Kidney (tissue), 14 donors: ENCODE measurements around the gene IL17C. TPM values are rescaled to one million over a fixed set of nuclear protein-coding genes. Genes with fewer than 3 reads are reported as not detected.

Experiments used
- DNase-seq, 5 donors: peaks; one replicate each; pipeline ENCODE4 v3.0.0-alpha.2; 2013 to 2020
- FAIRE-seq: peaks from 2 replicates; lab custom pipeline; 2012; peaks lifted over from hg19 to GRCh38; lab: Jason Lieb, UNC
- H3K27ac ChIP-seq, 2 donors: one replicate each; pipeline ENCODE4 v1.7.0; 2013; ENCODE audit warnings: low read depth in 2 of 2, low read length in 2 of 2, inconsistent platforms in 1 of 2
- H3K27me3 ChIP-seq: one replicate; pipeline ENCODE4 v1.7.1; 2013; ENCODE audit warnings: low read length, inconsistent platforms; ENCODE audit not compliant: control insufficient read depth, insufficient read depth
- H3K36me3 ChIP-seq, 3 donors: one replicate each; pipeline versions ENCODE4 v1.7.0 to v1.7.1; 2013; ENCODE audit warnings: low read length in 3 of 3, control low read depth in 1 of 3, inconsistent platforms in 1 of 3; ENCODE audit not compliant: insufficient read depth in 3 of 3, control insufficient read depth in 2 of 3
- H3K4me1 ChIP-seq, 3 donors: one replicate each; pipeline versions ENCODE4 v1.7.0 to v1.7.1; 2013; ENCODE audit warnings: low read length in 3 of 3, inconsistent platforms in 1 of 3, low read depth in 1 of 3; ENCODE audit not compliant: control insufficient read depth in 2 of 3, insufficient read depth in 2 of 3
- H3K4me3 ChIP-seq, 3 donors: one replicate each; pipeline versions ENCODE4 v1.7.0 to v1.8.1; 2013; ENCODE audit warnings: low read length in 3 of 3, control low read depth in 1 of 3, inconsistent platforms in 1 of 3
- H3K9ac ChIP-seq, 3 donors: one replicate each; pipeline versions ENCODE4 v1.7.0 to v1.7.1; 2013; ENCODE audit warnings: low read length in 3 of 3, control low read depth in 1 of 3, inconsistent platforms in 1 of 3
- H3K9me3 ChIP-seq, 3 donors: one replicate each; pipeline versions ENCODE4 v1.7.0 to v1.7.1; 2013; ENCODE audit warnings: low read length in 3 of 3, control low read depth in 1 of 3, inconsistent platforms in 1 of 3; ENCODE audit not compliant: control insufficient read depth in 2 of 3, insufficient read depth in 1 of 3
- CTCF ChIP-seq: IDR thresholded peaks from 3 replicates; pipeline ENCODE4 v1.5.1; 2012; ENCODE audit warnings: mild to moderate bottlenecking, moderate library complexity, borderline replicate concordance; ENCODE audit not compliant: insufficient read depth; ENCODE audit errors: extremely low read depth
- intact Hi-C: fragments of 100-400 bp; cut with DNase I; formaldehyde crosslinking; loops from one replicate; pipeline ENCODE4 v1.11.1; 2022
- polyA plus RNA-seq: library from polyadenylated mRNA; stranded (reverse); fragments of 350-450 nt; fragmentation: Illumina TruSeq; extraction: RNeasy Lipid Tissue Mini Kit (QIAGEN cat#74804); gene quantifications from one replicate; pipeline ENCODE4 v1.2.3, GENCODE V29; 2014; ENCODE audit warnings: low read depth, low replicate concordance; ENCODE audit not compliant: insufficient read depth
- total RNA-seq: library from RNA; stranded (reverse); fragmentation: NEBNext Ultra II Directional; extraction: Animal tissue kit (Norgen Biotek cat#: 25700); gene quantifications from one replicate; pipeline ENCODE4 v1.2.1, GENCODE V29; 2021
- donor health status: control.
- donor health status: control.
- donor health status: control.
- donor health status: control.
- donor health status: control.
- donor health status: DM: yes; HTN: yes; CAD: no.
- donor health status: Normal renal cell carcinoma (clear cell type).

IL17C gene
- total and polyA plus RNA-seq, 2 donors from 2014 or later, result not detected

GRCh38 chr16:88622866-88623265, 15.5 kb upstream of the IL17C start:
- H3K36me3 ChIP-seq, result peaks cover 0 to 40% (median 15%) of the 10 kb centered on the region in 3 donors
- no peak overlapping the region for H3K4me3 ChIP-seq
- DNase-seq (no peak), FAIRE-seq (no peak)
- H3K9ac ChIP-seq, result no peak overlapping the region
- no peak overlapping the region for H3K27ac ChIP-seq
- H3K9me3 ChIP-seq, result no peaks in the 10 kb centered on the region
- H3K27me3 ChIP-seq, result no peaks in the 10 kb centered on the region
- no peaks in the 10 kb centered on the region for H3K4me1 ChIP-seq
- intact Hi-C loops, result no loop called here
- TF ChIP-seq CTCF, result no peak

GRCh38 chr16:88623858-88624257, 14.5 kb upstream of the IL17C start:
- intact Hi-C loops, result no loop called here
- H3K9me3 ChIP-seq, result no peaks in the 10 kb centered on the region
- H3K27me3 ChIP-seq, result no peaks in the 10 kb centered on the region
- H3K4me3 ChIP-seq, result no peak overlapping the region
- no peak for TF ChIP-seq CTCF
- DNase-seq, result no peak
- FAIRE-seq, result no peak
- peaks cover 0 to 40% (median 15%) of the 10 kb centered on the region in 3 donors for H3K36me3 ChIP-seq
- no peak overlapping the region for H3K9ac ChIP-seq
- H3K4me1 ChIP-seq, result no peaks in the 10 kb centered on the region
- H3K27ac ChIP-seq, result no peak overlapping the region

- no peak overlapping the region for H3K4me3 ChIP-seq
- no peak overlapping the region for H3K9ac ChIP-seq
- no peaks in the 10 kb centered on the region for H3K4me1 ChIP-seq
- H3K27ac ChIP-seq, result no peak overlapping the region
- no peak for FAIRE-seq
- H3K36me3 ChIP-seq, result peaks cover 0 to 40% (median 15%) of the 10 kb centered on the region in 3 donors
- no peak for TF ChIP-seq CTCF
- H3K9me3 ChIP-seq, result no peaks in the 10 kb centered on the region
- H3K27me3 ChIP-seq, result no peaks in the 10 kb centered on the region
- no peak for DNase-seq
- intact Hi-C loops, result no loop called here
These were observed 13.9 kb upstream of the IL17C start for GRCh38 chr16:88624481-88624880.

- Histone ChIP-seq H3K9ac (no peak overlapping the region), H3K9me3 (no peaks in the 10 kb centered on the region), H3K27ac (no peak overlapping the region), H3K4me3 (no peak overlapping the region), H3K36me3 (peaks cover 0 to 44% (median 15%) of the 10 kb centered on the region in 3 donors), H3K27me3 (no peaks in the 10 kb centered on the region), H3K4me1 (no peaks in the 10 kb centered on the region)
- FAIRE-seq (no peak), DNase-seq (no peak)
- TF ChIP-seq CTCF, result no peak
- intact Hi-C loops, result no loop called here
These were observed 13.3 kb upstream of the IL17C start for GRCh38 chr16:88624977-88625576.
